ENCODE results near the gene LATS1.
"Not testable (repeated sequence)": the region's sequence is repeated elsewhere in the genome, so short reads cannot be mapped to it uniquely, and the experiment has no call there.

LATS1 gene

GRCh38 chr6:149719531-149719930 is 1.6 kb upstream of the LATS1 start:
- intact Hi-C loops (cut with micrococcal nuclease), result loop anchor here (5.0 kb wide), 1 partner anchor 33 kb away; no protein-coding TSS in a partner anchor
- Mint-ChIP-seq H3K9me3 (no peaks in the 10 kb centered on the region), H3K27ac (no peak overlapping the region), H3K4me1 (ENCODE audit: low read depth) (peaks cover 21% of the 10 kb centered on the region), H3K4me3 (no peak overlapping the region), H3K27me3 (no peaks in the 10 kb centered on the region), H3K36me3 (ENCODE audit: low read depth) (peaks cover 23% of the 10 kb centered on the region)

DNA sequence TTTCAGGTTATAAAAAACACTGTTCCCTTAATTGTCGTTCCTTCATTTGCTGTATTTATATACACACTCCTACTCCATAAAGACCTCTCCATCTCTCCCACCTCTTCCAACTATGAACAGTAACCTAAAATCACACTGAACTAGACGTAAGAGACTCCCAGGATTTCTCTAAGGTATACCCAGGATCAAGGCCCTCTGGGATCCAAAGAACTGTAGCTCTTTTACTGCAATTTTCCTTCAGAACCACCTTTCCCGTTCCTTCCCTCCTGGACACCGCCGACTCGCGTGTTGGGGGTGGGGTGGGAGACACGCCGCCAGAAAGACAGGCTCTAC is 680 bp downstream of the LATS1 start:
- H3K27me3 Mint-ChIP-seq, result no peaks in the 10 kb centered on the region
- H3K4me3 Mint-ChIP-seq, result peak overlapping the region; percentile 99
- H3K36me3 Mint-ChIP-seq (ENCODE audit: low read depth), result peaks cover 14% of the 10 kb centered on the region
- H3K27ac Mint-ChIP-seq, result peak overlapping the region; percentile 97
- peaks cover 13% of the 10 kb centered on the region for H3K4me1 Mint-ChIP-seq (ENCODE audit: low read depth)
- intact Hi-C loops (cut with micrococcal nuclease), result loop anchor here (2.0 to 5.0 kb wide), 2 partner anchors 35 to 150 kb away; partner anchors contain the start of gene GINM1
- H3K9me3 Mint-ChIP-seq, result no peaks in the 10 kb centered on the region

DNA sequence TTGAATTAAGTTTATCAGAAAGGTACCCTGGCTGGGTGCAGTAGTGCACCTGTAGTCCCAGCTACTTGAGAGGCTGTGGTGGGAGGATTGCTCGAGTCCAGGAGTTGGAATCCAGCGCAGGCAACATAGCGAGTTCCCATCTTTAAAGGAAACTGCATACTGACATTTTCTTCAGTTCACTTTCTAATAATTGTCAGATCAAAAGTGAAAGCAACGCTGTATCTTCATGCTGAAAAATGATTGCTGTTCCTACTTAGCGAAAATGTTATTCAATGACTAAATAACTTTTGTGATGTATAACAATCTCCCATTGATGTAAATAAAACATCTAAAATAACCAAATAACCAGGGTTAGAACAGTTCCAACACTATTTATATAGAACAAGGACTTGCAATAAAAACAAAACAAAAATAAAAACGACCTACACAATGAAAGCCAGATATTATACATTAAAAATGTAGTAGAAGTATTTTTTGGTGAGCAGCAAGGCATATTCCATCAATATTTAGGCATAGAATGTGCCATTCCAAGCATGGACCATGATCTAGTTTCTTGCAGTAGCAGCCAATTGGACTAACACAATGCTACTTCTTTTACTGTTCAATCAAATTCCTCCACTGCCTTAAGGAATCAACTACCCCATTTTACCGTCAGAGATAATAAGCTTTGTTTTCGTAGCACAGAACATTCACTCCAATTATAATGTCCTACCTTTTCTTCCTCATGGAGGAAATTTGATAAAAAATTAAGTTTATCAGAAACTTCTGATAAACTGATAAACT is 1.5 kb downstream of the LATS1 start:
- H3K27ac Mint-ChIP-seq, result peak overlapping the region; percentile 46
- peaks cover 19% of the 10 kb centered on the region for H3K4me1 Mint-ChIP-seq (ENCODE audit: low read depth)
- no peaks in the 10 kb centered on the region for H3K9me3 Mint-ChIP-seq
- peaks cover 20% of the 10 kb centered on the region for H3K36me3 Mint-ChIP-seq (ENCODE audit: low read depth)
- H3K4me3 Mint-ChIP-seq, result peak overlapping the region; percentile 69
- intact Hi-C loops (cut with micrococcal nuclease), result loop anchor here (2.0 to 5.0 kb wide), 2 partner anchors 36 to 150 kb away; partner anchors contain the start of gene GINM1
- no peaks in the 10 kb centered on the region for H3K27me3 Mint-ChIP-seq

DNA sequence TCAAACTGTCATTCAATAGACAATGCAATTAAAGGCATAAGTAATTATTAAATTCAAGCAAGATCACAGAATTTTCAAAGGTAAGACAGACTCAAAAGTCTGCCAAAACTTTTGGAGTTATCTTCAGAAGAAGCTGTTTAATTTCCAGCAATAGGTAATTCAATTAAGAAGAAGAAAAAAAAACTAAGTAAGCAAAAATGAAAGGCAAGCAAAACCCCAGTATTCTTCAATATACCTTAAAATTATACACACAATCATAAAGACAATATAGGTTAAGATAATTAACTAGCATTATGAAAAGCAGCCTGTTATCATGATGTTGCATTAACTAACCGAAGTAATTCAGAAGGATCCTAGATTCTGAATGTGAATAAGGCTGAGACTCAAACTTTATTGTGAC is 3.5 kb downstream of the LATS1 start:
- Mint-ChIP-seq H3K36me3 (ENCODE audit: low read depth) (peaks cover 25% of the 10 kb centered on the region), H3K27ac (no peak overlapping the region), H3K27me3 (no peaks in the 10 kb centered on the region), H3K4me1 (ENCODE audit: low read depth) (peaks cover 34% of the 10 kb centered on the region), H3K4me3 (no peak overlapping the region), H3K9me3 (no peaks in the 10 kb centered on the region)
- intact Hi-C loops (cut with micrococcal nuclease), result no loop called here

GRCh38 chr6:149711711-149712110 is 6.2 kb downstream of the LATS1 start:
- H3K4me1 Mint-ChIP-seq (ENCODE audit: low read depth), result peaks cover 30% of the 10 kb centered on the region
- no peak overlapping the region for H3K27ac Mint-ChIP-seq
- no peak overlapping the region for H3K4me3 Mint-ChIP-seq
- intact Hi-C loops (cut with micrococcal nuclease), result no loop called here
- H3K9me3 Mint-ChIP-seq, result no peaks in the 10 kb centered on the region
- H3K36me3 Mint-ChIP-seq (ENCODE audit: low read depth), result peaks cover 11% of the 10 kb centered on the region
- H3K27me3 Mint-ChIP-seq, result no peaks in the 10 kb centered on the region

GRCh38 chr6:149701714-149702113 is 16.2 kb downstream of the LATS1 start:
- Mint-ChIP-seq H3K4me1 (ENCODE audit: low read depth) (peaks cover 8% of the 10 kb centered on the region), H3K4me3 (no peak overlapping the region), H3K27me3 (no peaks in the 10 kb centered on the region)

DNA sequence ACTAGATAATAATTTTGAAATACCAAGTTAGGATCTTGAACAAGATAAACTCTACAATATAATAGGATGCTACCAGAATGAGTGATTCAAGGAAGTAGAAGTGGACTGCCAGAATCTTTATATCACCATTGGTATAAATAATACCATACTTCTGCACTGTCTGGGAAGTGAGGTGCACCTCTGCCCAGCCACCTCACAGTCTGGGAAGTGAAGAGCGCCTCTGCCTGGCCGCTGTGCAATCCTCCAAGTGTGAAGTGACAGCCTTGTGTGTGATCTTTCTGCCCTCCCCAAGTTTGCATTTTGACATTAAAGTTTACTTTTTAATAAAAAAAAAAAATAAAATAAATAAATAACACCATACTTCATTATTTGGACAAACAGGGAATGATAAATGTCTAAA is 18.8 kb downstream of the LATS1 start:
- Mint-ChIP-seq H3K9me3 (no peaks in the 10 kb centered on the region), H3K4me1 (ENCODE audit: low read depth) (no peaks in the 10 kb centered on the region), H3K27me3 (no peaks in the 10 kb centered on the region), H3K4me3 (no peak overlapping the region), H3K36me3 (ENCODE audit: low read depth) (peaks cover 31% of the 10 kb centered on the region), H3K27ac (no peak overlapping the region)
- intact Hi-C loops (cut with micrococcal nuclease), result no loop called here

More at GRCh38 chr6:149701714-149702113, 16.2 kb downstream of the LATS1 start:
- H3K9me3 Mint-ChIP-seq, result no peaks in the 10 kb centered on the region
- no peak overlapping the region for H3K27ac Mint-ChIP-seq
- intact Hi-C loops (cut with micrococcal nuclease), result no loop called here
- peaks cover 26% of the 10 kb centered on the region for H3K36me3 Mint-ChIP-seq (ENCODE audit: low read depth)

- Mint-ChIP-seq H3K9me3 (no peaks in the 10 kb centered on the region), H3K4me1 (ENCODE audit: low read depth) (no peaks in the 10 kb centered on the region), H3K36me3 (ENCODE audit: low read depth) (peaks cover 40% of the 10 kb centered on the region), H3K27me3 (no peaks in the 10 kb centered on the region), H3K4me3 (no peak overlapping the region), H3K27ac (no peak overlapping the region)
- intact Hi-C loops (cut with micrococcal nuclease), result no loop called here
These were observed 19.7 kb downstream of the LATS1 start for GRCh38 chr6:149698175-149698574.

DNA sequence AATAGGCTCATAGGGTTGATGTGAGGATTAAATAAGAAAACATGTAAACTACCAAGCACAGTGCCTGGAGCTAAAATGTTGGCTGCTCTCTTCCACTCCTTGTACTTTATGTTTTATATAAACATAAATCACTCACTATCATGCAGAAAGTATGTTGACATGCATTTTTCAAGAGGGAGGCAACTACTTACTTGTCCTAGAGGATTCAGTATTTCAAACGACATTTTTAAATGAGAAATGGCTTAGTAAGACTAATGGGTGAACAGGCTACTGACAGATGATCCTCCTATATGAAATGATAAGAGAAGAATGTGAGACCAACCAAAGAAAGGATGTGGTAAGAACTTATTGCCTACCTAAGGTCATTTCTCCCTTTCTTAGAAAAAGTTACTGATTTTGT is 21.0 kb downstream of the LATS1 start:
- intact Hi-C loops (cut with micrococcal nuclease), result no loop called here
- H3K9me3 Mint-ChIP-seq, result no peaks in the 10 kb centered on the region
- no peak overlapping the region for H3K27ac Mint-ChIP-seq
- H3K4me3 Mint-ChIP-seq, result no peak overlapping the region
- peaks cover 53% of the 10 kb centered on the region for H3K36me3 Mint-ChIP-seq (ENCODE audit: low read depth)
- no peaks in the 10 kb centered on the region for H3K4me1 Mint-ChIP-seq (ENCODE audit: low read depth)
- no peaks in the 10 kb centered on the region for H3K27me3 Mint-ChIP-seq

- intact Hi-C loops (cut with micrococcal nuclease), result no loop called here
- no peak overlapping the region for H3K4me3 Mint-ChIP-seq
- H3K9me3 Mint-ChIP-seq, result no peaks in the 10 kb centered on the region
- no peaks in the 10 kb centered on the region for H3K27me3 Mint-ChIP-seq
- H3K4me1 Mint-ChIP-seq (ENCODE audit: low read depth), result no peaks in the 10 kb centered on the region
- H3K27ac Mint-ChIP-seq, result no peak overlapping the region
- H3K36me3 Mint-ChIP-seq (ENCODE audit: low read depth), result peaks cover 58% of the 10 kb centered on the region
These were observed 23.0 kb downstream of the LATS1 start for GRCh38 chr6:149694921-149695320.

DNA sequence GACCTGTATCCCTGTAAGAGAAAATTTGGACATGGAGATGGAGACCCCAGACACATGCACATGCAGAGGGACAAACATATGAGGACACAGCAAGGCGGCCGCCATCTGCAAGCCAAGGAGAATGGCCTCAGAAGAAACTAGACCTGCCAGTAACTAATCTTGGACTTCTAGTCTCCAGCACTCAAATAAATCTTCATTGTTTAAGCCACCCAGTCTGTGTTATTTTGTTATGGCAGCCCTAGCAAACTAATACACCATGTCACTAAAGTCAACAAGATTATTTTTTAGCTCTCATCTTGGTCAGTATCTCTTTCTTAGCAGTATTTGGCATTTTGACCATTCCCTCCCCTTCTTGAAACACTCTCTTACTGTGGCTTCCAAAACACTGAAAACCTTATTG is 26.7 kb downstream of the LATS1 start:
- H3K27ac Mint-ChIP-seq, result no peak overlapping the region
- H3K9me3 Mint-ChIP-seq, result no peaks in the 10 kb centered on the region
- H3K27me3 Mint-ChIP-seq, result no peaks in the 10 kb centered on the region
- peaks cover 78% of the 10 kb centered on the region for H3K36me3 Mint-ChIP-seq (ENCODE audit: low read depth)
- H3K4me3 Mint-ChIP-seq, result no peak overlapping the region
- intact Hi-C loops (cut with micrococcal nuclease), result no loop called here
- no peaks in the 10 kb centered on the region for H3K4me1 Mint-ChIP-seq (ENCODE audit: low read depth)

DNA sequence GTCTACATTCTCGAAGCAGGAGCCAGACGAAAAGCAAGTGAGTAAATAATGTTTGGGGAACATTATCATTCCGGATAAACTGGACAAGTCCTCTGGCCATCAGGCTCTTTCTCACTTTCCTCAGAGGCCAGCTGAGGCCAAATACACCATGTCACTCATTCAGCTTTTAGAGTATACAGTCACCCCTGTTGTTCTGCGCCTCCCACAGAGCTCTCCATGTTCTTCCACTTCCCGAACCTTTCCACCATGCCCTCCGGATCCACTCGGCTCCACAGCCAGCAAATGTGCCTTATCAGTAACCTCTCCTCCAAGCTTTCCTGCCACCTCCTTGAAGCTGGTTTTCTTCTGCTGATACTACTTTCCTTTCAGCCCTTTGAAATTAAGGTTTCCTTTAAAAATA is 31.7 kb downstream of the LATS1 start:
- intact Hi-C loops (cut with micrococcal nuclease), result no loop called here
- H3K27me3 Mint-ChIP-seq, result no peaks in the 10 kb centered on the region
- H3K4me1 Mint-ChIP-seq (ENCODE audit: low read depth), result no peaks in the 10 kb centered on the region
- H3K27ac Mint-ChIP-seq, result no peak overlapping the region
- H3K9me3 Mint-ChIP-seq, result no peaks in the 10 kb centered on the region
- H3K4me3 Mint-ChIP-seq, result no peak overlapping the region
- H3K36me3 Mint-ChIP-seq (ENCODE audit: low read depth), result peaks cover 75% of the 10 kb centered on the region

DNA sequence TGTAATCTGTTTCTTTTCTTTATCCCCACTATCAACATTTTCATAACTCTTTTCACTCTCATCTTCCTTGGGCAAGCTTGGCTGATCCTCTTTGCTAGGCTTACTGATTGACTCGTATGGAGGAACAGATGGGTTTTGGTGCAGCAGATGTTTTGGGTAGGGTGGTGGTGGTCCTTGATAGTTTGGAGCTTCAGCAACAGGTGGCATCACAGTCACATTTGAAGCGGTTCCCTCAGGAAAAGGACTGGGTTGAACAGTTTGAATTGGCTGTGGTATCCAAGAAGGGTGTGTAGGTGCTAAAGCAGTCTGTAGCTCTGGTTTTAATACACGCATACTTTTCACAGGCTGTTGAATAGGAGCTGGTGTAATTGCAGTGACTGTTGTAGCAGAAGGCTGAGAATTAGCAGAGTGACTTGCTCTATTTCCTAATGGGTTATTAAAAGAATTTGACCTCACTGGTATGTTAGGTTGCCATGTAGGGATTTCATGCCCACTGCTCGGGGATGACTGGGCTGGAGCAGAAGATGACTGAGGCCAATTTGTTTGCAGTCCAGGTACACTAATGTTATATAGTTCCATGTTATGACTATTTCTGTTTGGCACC is 34.5 kb downstream of the LATS1 start:
- Mint-ChIP-seq H3K27me3 (no peaks in the 10 kb centered on the region), H3K36me3 (ENCODE audit: low read depth) (peaks cover 62% of the 10 kb centered on the region), H3K9me3 (no peaks in the 10 kb centered on the region), H3K4me3 (no peak overlapping the region), H3K27ac (no peak overlapping the region), H3K4me1 (ENCODE audit: low read depth) (no peaks in the 10 kb centered on the region)
- intact Hi-C loops (cut with micrococcal nuclease), result no loop called here

GRCh38 chr6:149681845-149682244 is 36.1 kb downstream of the LATS1 start:
- H3K27ac Mint-ChIP-seq; H3K27me3 Mint-ChIP-seq; H3K4me3 Mint-ChIP-seq; H3K9me3 Mint-ChIP-seq; H3K4me1 Mint-ChIP-seq (ENCODE audit: low read depth); intact Hi-C loops (cut with micrococcal nuclease): not testable (repeated sequence)
- peaks cover 62% of the 10 kb centered on the region for H3K36me3 Mint-ChIP-seq (ENCODE audit: low read depth)

DNA sequence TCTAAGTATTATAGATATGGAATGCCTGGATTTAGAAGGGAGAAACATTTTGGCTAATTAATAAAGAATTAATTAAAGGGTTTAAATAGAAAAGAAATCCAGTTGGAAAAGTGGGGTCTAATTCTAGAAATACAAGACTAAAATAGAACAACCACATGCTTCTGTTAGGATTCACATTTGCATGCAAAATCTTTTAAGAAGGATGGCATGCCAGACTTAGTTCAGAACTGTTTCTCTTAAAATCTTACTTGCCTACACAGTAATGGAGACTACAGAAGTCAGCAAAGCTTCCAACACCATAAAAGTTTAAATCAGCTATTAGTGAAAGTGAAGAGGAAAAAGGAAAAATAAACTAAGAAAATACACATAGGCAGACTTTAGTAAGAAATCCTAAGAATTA is 36.7 kb downstream of the LATS1 start:
- H3K27ac Mint-ChIP-seq, result no peak overlapping the region
- H3K4me3 Mint-ChIP-seq, result no peak overlapping the region
- no peaks in the 10 kb centered on the region for H3K9me3 Mint-ChIP-seq
- no peaks in the 10 kb centered on the region for H3K27me3 Mint-ChIP-seq
- H3K36me3 Mint-ChIP-seq (ENCODE audit: low read depth), result peaks cover 62% of the 10 kb centered on the region
- H3K4me1 Mint-ChIP-seq (ENCODE audit: low read depth), result no peaks in the 10 kb centered on the region
- intact Hi-C loops (cut with micrococcal nuclease), result no loop called here

Measured in dendritic cell treated with granulocyte-macrophage colony-stimulating factor and Interleukin-4, amounts not matched to agents 40 ng/mL and 50 ng/mL, for 4 days (primary cell).